Measurements from ENCODE around the gene BUB1B.
"Not testable (repeated sequence)": the region's sequence is repeated elsewhere in the genome, so short reads cannot be mapped to it uniquely, and the experiment has no call there.

BUB1B gene

DNA sequence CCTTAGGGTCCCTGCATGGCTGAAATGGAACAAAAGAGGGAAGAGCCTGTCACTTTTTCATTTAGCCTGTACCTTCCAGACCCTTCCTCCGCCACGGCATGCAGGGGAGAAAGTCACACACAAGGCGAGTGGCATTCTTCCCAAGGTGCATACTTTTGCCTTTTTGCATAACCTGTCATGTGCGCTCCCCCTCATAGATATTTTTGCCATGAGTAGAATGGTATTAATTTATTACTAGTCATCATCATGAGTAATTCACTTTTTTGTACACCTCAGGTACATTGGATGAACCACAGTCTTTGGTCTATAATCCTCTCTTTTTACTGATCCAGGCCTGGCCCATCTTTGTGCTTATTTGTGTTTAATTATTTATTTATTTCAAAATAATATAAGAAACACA, 8.9 kb upstream of the BUB1B start:
- peaks cover 15% of the 10 kb centered on the region for H3K27me3 Mint-ChIP-seq
- no peak overlapping the region for H3K4me3 Mint-ChIP-seq
- no peak overlapping the region for H3K27ac Mint-ChIP-seq
- no peak for ATAC-seq
- no peaks in the 10 kb centered on the region for H3K9me3 Mint-ChIP-seq
- no peak for DNase-seq
- H3K4me1 Mint-ChIP-seq = peaks cover 7% of the 10 kb centered on the region

DNA sequence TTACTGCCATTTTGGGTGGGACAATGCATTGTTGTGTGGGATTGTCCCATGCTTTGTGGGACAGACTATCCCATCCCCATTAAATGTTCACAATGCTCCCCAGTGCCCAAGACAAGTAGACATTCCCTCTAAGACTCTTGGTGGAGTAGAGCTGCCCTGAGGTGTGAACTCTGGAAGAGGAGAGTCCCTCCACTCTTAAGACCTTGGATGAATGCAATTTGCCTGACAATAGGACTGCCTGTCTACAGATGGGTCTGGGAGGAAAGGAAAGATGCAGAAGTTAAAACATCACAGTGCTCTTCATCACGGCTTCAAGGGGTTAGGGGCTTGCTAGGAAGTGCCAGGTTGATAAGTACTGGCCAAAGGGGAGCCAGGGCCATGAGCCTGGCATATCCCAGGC, 6.0 kb upstream of the BUB1B start:
- not testable (repeated sequence) for DNase-seq, H3K27me3 Mint-ChIP-seq, H3K9me3 Mint-ChIP-seq, H3K27ac Mint-ChIP-seq, H3K4me3 Mint-ChIP-seq, H3K4me1 Mint-ChIP-seq, ATAC-seq

DNA sequence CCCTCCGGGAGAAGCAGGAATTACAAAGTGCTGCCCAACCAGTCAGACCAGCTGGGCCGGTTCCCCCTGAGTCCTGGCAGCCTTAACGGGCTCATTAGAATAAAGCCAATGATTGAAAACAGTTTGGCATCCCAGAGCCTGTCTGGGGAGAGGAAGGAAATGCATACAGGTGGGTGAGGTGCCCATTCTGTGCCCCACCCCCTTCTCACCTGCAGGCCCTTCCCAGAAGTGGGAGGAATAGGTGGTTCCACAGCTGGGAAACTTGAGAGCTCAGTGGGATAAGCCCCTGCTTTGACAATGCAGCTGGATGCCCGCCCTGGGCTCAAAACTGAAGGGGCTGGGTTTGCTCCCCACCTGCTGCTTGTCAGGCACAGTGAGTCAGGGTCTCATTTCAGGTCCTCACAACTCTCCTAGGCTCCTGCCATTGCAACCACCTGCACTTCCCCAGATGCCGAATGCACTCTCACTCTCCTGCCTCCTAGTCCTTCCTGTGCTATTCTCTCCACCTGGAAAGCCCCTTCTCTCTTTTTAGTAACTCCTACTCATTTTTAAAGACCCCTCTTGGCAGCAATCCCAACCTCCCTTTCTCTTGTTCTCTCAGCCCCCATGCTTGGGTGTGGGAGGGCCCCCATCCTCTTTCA, 5.5 kb upstream of the BUB1B start:
- H3K27ac Mint-ChIP-seq = no peak overlapping the region
- H3K4me3 Mint-ChIP-seq = no peak overlapping the region
- H3K9me3 Mint-ChIP-seq = no peaks in the 10 kb centered on the region
- DNase-seq (no peak), ATAC-seq (no peak)
- peaks cover 7% of the 10 kb centered on the region for H3K27me3 Mint-ChIP-seq
- peaks cover 7% of the 10 kb centered on the region for H3K4me1 Mint-ChIP-seq

DNA sequence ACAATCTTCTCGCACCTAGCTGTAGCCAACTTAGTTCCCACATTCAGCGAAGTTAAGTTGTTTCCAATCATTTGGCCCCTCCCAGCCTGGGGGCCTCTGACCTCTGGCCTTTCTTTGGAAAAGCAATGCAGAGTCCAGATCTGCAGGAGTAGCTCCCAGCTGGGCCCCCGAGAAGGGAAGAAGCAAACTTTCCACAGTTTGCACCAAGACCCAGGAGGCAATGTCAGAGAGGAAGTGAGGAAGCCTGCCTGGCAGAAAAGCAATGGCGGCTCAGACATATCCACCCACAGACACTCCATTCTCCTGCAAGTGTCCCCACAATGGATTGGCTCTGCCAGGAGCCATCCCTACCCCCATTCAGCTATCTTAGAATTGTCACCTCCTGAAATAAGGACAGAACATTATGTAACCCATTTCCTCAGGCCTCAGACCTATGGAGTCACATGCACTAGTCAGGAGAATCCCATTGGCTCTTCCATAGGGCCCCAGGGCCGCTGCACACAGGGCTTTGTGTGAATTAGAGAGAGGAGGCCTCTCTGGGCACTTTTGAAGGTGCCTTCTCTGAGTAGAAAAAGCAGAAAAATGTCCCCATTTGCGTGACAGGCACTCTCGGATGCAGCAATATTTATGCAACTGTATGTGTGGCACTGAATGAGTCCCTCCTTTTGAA, 3.0 kb upstream of the BUB1B start:
- H3K27me3 Mint-ChIP-seq = no peaks in the 10 kb centered on the region
- H3K9me3 Mint-ChIP-seq = no peaks in the 10 kb centered on the region
- peaks cover 7% of the 10 kb centered on the region for H3K4me1 Mint-ChIP-seq
- DNase-seq = no peak
- no peak for ATAC-seq
- no peak overlapping the region for H3K4me3 Mint-ChIP-seq
- H3K27ac Mint-ChIP-seq = no peak overlapping the region

DNA sequence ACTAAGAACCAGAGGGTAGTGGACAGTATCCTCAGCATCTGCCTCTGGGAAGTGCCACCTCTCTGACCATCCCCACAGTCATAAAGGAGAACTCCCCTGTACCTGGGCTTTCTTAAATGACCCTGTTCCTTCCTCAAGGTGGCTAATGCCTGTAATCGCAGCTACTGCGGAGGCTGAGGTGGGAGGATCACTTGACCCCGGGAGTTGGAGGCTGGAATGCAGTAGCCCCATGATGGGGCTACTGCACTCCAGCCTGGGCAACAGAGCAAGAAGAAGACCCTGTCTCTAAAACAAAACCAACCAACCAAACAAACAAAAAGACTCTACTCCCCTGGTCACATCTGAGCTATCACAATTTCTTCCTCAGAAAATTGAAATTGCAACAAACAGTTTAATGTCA, 848 bp upstream of the BUB1B start:
- Mint-ChIP-seq H3K4me3 (no peak overlapping the region), H3K27ac (no peak overlapping the region)

DNA sequence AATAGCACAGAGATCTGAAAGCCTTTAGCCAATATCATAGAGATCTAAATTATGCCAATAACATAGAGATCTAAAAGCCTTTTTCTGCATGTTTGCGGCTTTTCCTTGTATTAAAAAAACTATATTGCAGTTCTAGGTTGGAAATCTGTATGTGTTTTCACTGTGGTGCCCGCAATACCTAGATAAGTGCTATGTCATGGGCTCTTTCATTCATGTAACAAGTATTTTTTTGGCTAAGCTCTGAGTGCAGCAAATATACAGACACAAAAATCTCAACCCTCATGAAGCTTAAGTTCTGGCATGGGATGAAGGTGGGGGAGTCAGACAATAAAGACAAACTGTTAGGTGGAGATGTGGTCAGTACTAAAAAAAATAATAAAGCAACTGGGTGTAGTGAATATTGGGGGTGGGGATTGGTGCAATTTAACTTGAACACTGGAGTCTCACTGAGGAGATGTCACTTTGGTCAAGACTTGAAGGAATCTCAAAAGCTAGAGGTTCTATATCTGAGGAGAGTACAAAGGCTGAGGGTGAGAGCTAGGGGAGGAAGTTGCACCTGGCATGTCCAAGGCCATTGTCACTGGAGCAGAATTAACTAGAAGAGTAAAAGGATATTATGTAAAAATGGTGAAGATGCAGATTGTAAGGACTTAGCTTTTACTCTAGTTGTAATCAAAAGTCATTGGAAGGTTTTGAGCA, 973 bp downstream of the BUB1B start:
- H3K27me3 Mint-ChIP-seq = no peaks in the 10 kb centered on the region
- DNase-seq = no peak
- ATAC-seq = no peak
- no peaks in the 10 kb centered on the region for H3K9me3 Mint-ChIP-seq
- H3K4me3 Mint-ChIP-seq = no peak overlapping the region
- H3K4me1 Mint-ChIP-seq = peaks cover 10% of the 10 kb centered on the region
- no peak overlapping the region for H3K27ac Mint-ChIP-seq

More for the DNA sequence above, 848 bp upstream of the BUB1B start:
- Mint-ChIP-seq H3K4me1 (peaks cover 17% of the 10 kb centered on the region), H3K27me3 (no peaks in the 10 kb centered on the region), H3K9me3 (no peaks in the 10 kb centered on the region)
- DNase-seq = no peak
- ATAC-seq = no peak

DNA sequence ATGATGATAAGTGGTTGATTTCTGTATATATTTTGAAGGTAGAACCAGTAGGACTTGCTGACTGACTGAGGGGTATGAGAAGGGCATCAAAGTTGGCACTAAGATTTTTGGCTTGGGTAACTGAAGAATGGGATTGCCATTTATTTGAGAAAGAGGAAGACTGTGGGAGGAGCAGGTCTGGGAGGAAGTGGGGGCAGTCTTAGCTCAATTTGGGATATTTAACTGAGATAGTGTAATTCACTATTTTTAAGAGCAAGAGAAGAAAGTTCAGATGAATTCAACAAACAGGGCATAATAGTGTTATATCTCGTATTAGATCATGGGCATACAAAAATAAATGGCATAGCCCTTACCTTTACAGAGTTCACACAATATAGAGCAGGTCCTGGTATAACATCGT, 1.7 kb downstream of the BUB1B start:
- H3K4me3 Mint-ChIP-seq = no peak overlapping the region
- H3K27me3 Mint-ChIP-seq = no peaks in the 10 kb centered on the region
- DNase-seq = no peak

DNA sequence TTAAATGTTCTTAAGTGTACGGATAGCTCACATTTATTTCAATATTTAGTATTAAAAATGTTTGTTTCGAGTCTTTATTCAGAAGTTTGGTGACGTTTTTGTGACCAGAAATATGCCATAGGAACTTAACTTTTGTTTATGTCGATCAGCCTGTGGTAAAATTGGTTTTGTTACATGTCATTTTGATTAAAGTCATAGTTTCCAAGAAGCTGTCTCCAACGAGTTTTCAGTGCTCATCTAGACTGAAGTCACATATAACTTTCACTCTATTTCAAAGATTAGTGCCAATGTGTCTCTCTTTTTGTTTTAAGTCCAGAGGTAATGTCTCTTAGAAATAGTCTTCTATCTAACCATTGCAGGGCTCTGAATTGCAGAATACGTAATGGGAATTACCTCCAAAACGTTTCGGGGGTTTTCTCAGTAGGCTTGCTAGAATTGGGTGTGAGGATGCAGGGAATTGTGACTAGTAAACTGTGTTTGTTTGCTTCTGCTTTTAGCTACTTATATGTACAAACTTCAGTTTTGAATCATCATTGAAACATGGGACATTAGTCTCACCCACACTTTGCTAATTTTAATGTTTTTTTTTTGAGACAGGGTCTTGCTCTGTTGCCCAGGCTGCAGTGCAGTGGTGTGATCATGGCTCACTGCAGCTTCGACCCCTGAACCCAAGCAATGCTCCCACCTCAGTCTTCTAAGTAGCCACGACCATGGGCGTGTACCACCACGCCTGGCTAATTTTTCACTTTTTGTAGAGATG, 3.0 kb downstream of the BUB1B start:
- no peaks in the 10 kb centered on the region for H3K9me3 Mint-ChIP-seq
- no peaks in the 10 kb centered on the region for H3K27me3 Mint-ChIP-seq
- H3K4me3 Mint-ChIP-seq = peak overlapping the region; percentile 19 to 62
- peak overlapping the region; percentile 36 to 62 for H3K27ac Mint-ChIP-seq
- H3K4me1 Mint-ChIP-seq = peaks cover 10% of the 10 kb centered on the region
- DNase-seq (no peak), ATAC-seq (no peak)

More for the DNA sequence above, 1.7 kb downstream of the BUB1B start:
- Mint-ChIP-seq H3K9me3 (no peaks in the 10 kb centered on the region), H3K4me1 (peaks cover 10% of the 10 kb centered on the region), H3K27ac (no peak overlapping the region)
- ATAC-seq = no peak

DNA sequence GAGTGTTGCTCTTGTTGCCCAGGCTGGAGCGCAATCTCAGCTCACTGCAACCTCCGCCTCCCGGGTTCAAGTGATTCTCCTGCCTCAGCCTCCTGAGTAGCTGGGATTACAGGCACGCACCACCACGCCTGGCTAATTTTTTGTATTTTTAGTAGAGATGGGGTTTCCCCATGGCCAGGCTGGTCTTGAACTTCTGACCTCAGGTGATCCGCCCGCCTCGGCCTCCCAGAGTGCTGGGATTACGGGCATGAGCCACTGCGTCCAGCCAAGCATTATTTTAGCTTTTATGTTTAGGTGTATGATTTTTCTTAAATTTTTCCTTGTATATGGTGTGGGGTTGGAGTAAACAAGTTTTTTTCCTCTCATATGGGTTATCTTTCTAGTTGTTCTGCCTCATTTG, 6.5 kb downstream of the BUB1B start:
- not testable (repeated sequence) for H3K9me3 Mint-ChIP-seq, ATAC-seq, H3K27ac Mint-ChIP-seq, H3K4me3 Mint-ChIP-seq, H3K27me3 Mint-ChIP-seq, DNase-seq
- peaks cover 10% of the 10 kb centered on the region for H3K4me1 Mint-ChIP-seq

DNA sequence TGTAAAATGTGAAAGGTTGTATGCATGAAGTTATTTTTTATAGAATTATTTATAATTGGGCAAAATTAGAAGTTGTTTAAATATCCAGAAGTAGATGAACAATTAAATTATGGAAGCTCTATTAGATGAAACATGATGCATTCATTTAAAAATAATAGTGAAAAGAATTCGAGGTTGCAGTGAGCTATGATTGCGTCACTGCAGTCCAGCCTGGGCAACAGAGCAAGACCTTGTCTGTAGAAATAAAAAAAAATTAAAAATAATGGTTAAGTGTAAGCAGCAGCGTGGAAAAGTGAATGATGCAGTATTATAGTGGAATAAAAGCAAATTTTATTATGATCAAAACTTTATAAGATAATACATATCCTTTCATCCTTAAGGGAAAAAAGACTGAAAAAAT, 14.3 kb downstream of the BUB1B start:
- H3K9me3 Mint-ChIP-seq = no peaks in the 10 kb centered on the region
- DNase-seq (no peak), ATAC-seq (no peak)
- no peak overlapping the region for H3K27ac Mint-ChIP-seq
- H3K4me3 Mint-ChIP-seq = no peak overlapping the region
- H3K27me3 Mint-ChIP-seq = no peaks in the 10 kb centered on the region
- H3K4me1 Mint-ChIP-seq = peaks cover 10% of the 10 kb centered on the region

DNA sequence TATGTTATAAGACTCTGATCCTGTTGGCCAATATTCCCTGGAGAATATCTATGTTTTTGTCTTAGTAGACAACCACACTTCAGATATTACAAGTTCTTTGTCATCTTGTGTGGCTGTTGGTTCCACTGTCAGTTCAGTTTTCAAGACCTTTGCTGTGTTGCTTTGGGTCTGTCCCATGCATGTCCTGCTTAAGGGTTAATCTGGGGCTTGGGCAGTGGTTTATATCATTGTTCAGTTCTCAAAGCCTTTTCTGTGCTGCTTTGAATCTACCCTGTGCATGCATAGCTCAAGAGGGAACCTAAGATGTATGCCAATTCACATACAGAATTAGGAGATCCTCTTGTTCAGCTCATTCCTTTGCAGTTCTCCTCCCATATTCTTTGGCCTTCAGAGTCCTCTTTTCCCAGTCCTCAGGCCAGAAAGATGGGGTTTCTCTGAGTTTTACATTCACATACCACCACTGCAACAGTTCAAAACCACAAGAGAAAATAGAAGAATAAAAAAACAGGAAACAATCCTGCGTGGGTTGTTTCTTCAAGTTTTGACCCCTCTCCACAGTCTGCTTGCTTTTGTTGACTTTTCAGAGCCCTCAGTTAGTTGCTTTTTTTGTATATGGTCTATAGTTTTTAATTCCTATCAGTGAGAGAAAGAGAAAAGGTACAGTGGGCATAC, 21.6 kb downstream of the BUB1B start:
- ATAC-seq (no peak), DNase-seq (no peak)
- no peaks in the 10 kb centered on the region for H3K9me3 Mint-ChIP-seq
- peak overlapping the region in 1 of 2 donors; percentile 24 for H3K4me3 Mint-ChIP-seq
- peak overlapping the region in 1 of 2 donors; percentile 62 for H3K27ac Mint-ChIP-seq
- no peaks in the 10 kb centered on the region for H3K27me3 Mint-ChIP-seq
- peaks cover 37% of the 10 kb centered on the region for H3K4me1 Mint-ChIP-seq

DNA sequence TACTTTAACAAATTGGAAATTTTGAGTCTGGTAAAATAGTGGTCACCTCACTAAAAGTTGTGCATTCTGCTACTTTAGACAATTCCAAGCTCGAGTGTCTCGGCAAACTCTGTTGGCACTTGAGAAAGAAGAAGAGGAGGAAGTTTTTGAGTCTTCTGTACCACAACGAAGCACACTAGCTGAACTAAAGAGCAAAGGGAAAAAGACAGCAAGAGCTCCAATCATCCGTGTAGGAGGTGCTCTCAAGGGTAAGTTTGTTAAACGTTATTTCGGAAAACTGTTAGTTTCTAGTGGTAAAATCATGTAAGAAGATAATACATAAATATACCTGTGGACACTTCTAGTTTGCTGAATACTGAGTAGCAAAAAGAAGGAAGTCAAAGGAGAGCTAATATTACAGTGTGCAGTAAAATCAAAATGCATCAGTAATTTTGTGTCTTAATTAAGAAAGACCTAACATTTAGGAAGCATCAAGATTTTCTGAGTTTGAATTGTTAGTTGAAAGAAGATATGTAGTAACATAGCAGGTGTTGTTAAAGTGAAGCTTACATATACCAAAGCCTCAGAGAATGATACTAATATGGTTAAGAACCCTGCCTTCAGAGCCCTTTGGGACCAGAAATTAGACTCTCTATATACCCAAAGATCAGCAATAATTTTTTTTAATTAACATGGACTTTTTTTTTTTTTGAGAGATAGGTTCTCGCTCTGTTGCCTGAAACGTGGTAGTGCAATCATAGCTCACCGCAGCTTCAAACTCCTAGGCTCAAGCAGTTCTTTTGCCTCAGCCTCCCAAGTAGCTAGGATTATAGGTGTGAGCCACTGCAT, 23.0 kb downstream of the BUB1B start:
- no peak for DNase-seq
- no peaks in the 10 kb centered on the region for H3K27me3 Mint-ChIP-seq
- no peak overlapping the region for H3K27ac Mint-ChIP-seq
- peaks cover 30% of the 10 kb centered on the region for H3K4me1 Mint-ChIP-seq
- no peaks in the 10 kb centered on the region for H3K9me3 Mint-ChIP-seq
- ATAC-seq = no peak
- H3K4me3 Mint-ChIP-seq = no peak overlapping the region

DNA sequence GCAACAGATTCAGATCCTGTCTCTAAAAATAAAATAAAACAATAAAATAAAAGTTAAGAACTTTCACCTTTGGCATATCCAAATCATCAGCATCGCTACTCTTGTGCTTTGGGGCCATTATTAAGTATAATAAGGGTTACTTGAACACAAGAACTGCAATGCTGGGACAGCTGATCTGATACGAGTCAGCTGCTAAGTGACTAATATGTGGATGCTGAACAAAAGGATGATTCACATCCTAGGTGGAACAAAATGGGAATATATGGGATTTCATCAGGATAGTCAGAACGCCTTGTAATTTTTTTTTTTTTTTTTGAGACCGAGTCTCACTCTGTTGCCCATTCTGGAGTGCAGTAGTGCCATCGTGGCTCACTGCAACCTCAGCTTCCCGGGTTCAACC, 29.7 kb downstream of the BUB1B start:
- no peak for ATAC-seq
- Mint-ChIP-seq H3K27ac (no peak overlapping the region), H3K27me3 (no peaks in the 10 kb centered on the region), H3K4me1 (peaks cover 3% of the 10 kb centered on the region), H3K9me3 (no peaks in the 10 kb centered on the region), H3K4me3 (no peak overlapping the region)
- DNase-seq = no peak

DNA sequence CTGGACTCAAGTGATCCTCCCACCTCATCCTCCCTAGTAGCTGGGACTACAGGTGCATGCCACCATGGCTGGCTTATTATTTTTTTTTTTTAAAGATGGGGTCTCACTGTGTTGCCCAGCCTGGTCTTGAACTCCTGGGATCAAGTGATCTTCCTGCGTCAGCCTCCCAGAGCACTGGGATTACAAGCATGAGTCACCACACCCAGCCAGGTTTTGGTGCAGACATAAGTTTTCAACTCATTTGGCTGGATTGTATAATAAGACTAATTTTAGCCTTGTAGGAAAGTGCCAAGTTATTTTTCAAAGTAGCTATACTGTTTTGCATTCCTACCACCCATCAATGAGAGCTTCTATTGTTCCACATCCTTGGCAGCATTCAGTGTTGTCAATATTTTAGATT, 32.1 kb downstream of the BUB1B start:
- Mint-ChIP-seq H3K4me1 (peaks cover 25% of the 10 kb centered on the region), H3K4me3 (no peak overlapping the region), H3K27ac (no peak overlapping the region), H3K9me3 (no peaks in the 10 kb centered on the region), H3K27me3 (no peaks in the 10 kb centered on the region)
- ATAC-seq (no peak), DNase-seq (no peak)

DNA sequence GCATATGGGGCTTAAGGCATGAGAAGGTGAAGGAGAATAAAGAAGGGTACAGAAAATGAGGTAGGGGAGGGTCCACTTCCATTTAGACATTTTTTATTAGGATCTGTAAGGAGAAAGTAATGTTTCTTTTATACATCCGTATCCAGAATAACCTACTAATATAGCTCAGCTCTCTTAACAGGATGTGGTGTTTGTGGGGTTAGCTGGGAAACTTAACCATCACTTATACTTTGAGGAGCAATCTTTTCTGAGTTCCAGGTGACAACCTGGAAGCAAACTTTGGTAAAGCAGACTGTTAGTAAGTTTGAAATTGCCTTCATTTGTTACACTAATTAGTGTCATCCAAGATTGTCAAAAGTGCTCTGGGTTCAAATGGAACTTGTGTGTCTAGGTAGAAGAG, 36.6 kb downstream of the BUB1B start:
- no peaks in the 10 kb centered on the region for H3K27me3 Mint-ChIP-seq
- H3K4me1 Mint-ChIP-seq = peaks cover 25% of the 10 kb centered on the region
- H3K4me3 Mint-ChIP-seq = no peak overlapping the region
- DNase-seq = no peak
- no peaks in the 10 kb centered on the region for H3K9me3 Mint-ChIP-seq
- no peak overlapping the region for H3K27ac Mint-ChIP-seq
- peak; percentile 65 for ATAC-seq

All from stimulated activated naive CD8-positive, alpha-beta T cell treated with anti-CD3 and anti-CD28 coated beads, Interleukin-15, amount 100 ng/mL, for 72 hours (primary cell).